ENCODE data around the gene XPO6. TPM values are rescaled to one million over a fixed set of nuclear protein-coding genes. Genes with fewer than 3 reads are reported as not detected.

Gene XPO6
- total RNA-seq, 4 donors from 2014 or later: 45.7 to 104 (median 78.1) TPM

GRCh38 chr16:28126684-28127620, 84.8 kb downstream of the XPO6 start:
- TF ChIP-seq CTCF (IDR thresholded peaks at IDR 0.05) (no peak), POLR2A (IDR thresholded peaks at IDR 0.05) (no peak)
- DNase-seq (ENCODE audit: low spot score in 2 of 2): no peak
- intact Hi-C loops (cut with DNase I; ENCODE audit: low total_unique reads): no loop called here
- WGBS, 2 donors: 93 to 95% methylated on average over 14 of the region's 14 CpGs
- no peak overlapping the region for H3K4me3 ChIP-seq (ENCODE audit: low read depth, poor library complexity, severe bottlenecking)

- TF ChIP-seq POLR2A (IDR thresholded peaks at IDR 0.05) (no peak), CTCF (IDR thresholded peaks at IDR 0.05) (no peak)
- intact Hi-C loops (cut with DNase I; ENCODE audit: low total_unique reads): no loop called here
- H3K4me3 ChIP-seq (ENCODE audit: low read depth, poor library complexity, severe bottlenecking): no peak overlapping the region
- 96 to 97% methylated on average over 13 to 16 of the region's 16 CpGs for WGBS, 2 donors
- DNase-seq (ENCODE audit: low spot score in 2 of 2): no peak
Measured at GRCh38 chr16:28125592-28125991, 86.2 kb downstream of the XPO6 start.

GRCh38 chr16:28121527-28121926, 90.2 kb downstream of the XPO6 start:
- no peak for TF ChIP-seq POLR2A (IDR thresholded peaks at IDR 0.05)
- no peak for TF ChIP-seq CTCF (IDR thresholded peaks at IDR 0.05)
- intact Hi-C loops (cut with DNase I; ENCODE audit: low total_unique reads): no loop called here
- H3K4me3 ChIP-seq (ENCODE audit: low read depth, poor library complexity, severe bottlenecking): no peak overlapping the region
- DNase-seq (ENCODE audit: low spot score in 2 of 2): no peak
- 94 to 99% methylated on average over 2 of the region's 2 CpGs for WGBS, 2 donors

- no peak overlapping the region for H3K4me3 ChIP-seq (ENCODE audit: low read depth, poor library complexity, severe bottlenecking)
- no peak for TF ChIP-seq CTCF (IDR thresholded peaks at IDR 0.05)
- intact Hi-C loops (cut with DNase I; ENCODE audit: low total_unique reads): no loop called here
- no peak for DNase-seq (ENCODE audit: low spot score in 2 of 2)
- 94 to 96% methylated on average over 3 of the region's 3 CpGs for WGBS, 2 donors
Measured at GRCh38 chr16:28120754-28121153, 91.0 kb downstream of the XPO6 start.

GRCh38 chr16:28118637-28119036, 93.1 kb downstream of the XPO6 start:
- no peak overlapping the region for H3K4me3 ChIP-seq (ENCODE audit: low read depth, poor library complexity, severe bottlenecking)
- intact Hi-C loops (cut with DNase I; ENCODE audit: low total_unique reads): no loop called here
- WGBS, 2 donors: 45 to 48% methylated on average over 2 of the region's 2 CpGs
- no peak for DNase-seq (ENCODE audit: low spot score in 2 of 2)
- TF ChIP-seq POLR2A (IDR thresholded peaks at IDR 0.05) (no peak), CTCF (IDR thresholded peaks at IDR 0.05) (no peak)
